K562 (cell line): Measurements from ENCODE around the gene COL8A2. TPM values are rescaled to one million over a fixed set of nuclear protein-coding genes. Genes with fewer than 3 reads are reported as not detected.

ENCODE experiments used
- ATAC-seq: fragments of 200-7000 bp; cut with Tn5 transposase; 3 replicates; pipeline ENCODE4 v1.9.1; 2020; ENCODE audit warnings: moderate library complexity
- BruUV-seq: library from RNA; stranded (reverse); fragments of 400-500 nt; replicated peaks from 2 replicates; lab custom pipeline; 2021; lab: Mats Ljungman, UMichigan
- CTCF ChIA-PET: fragments of 300-600 bp; formaldehyde crosslinking; extraction: SDS; loops from one replicate; lab custom pipeline; 2021; ENCODE audit warnings: low intra/inter-chr PET ratio; lab: Yijun Ruan, JAX
- POLR2A ChIA-PET: fragments of 300-600, 350-650 bp; sonication (Branson Sonifier 250); formaldehyde crosslinking; extraction: SDS; loops from one replicate; lab custom pipeline; 2021; ENCODE audit warnings: antibody characterized with exemption, inconsistent platforms; lab: Yijun Ruan, JAX
- DNase-seq, 4 experiments: peaks; one replicate each; pipeline versions ENCODE4 v3.0.0 to v3.0.0-alpha.2; 2011 to 2018; ENCODE audit warnings: low spot score in 3 of 4, mixed read lengths in 3 of 4; ENCODE audit errors: extremely low read depth in 1 of 4
- FAIRE-seq: peaks from 2 replicates; lab custom pipeline; 2011; peaks lifted over from hg19 to GRCh38; lab: Jason Lieb, UNC
- H2AFZ ChIP-seq: 2 replicates; pipeline ENCODE4 v1.6.0; 2011; ENCODE audit warnings: low read depth, low read length, control low read depth, inconsistent platforms
- H3K27ac ChIP-seq: fragments of 200-600 bp; 3 replicates; pipeline ENCODE4 v1.8.0; 2011; ENCODE audit warnings: low read depth, mild to moderate bottlenecking, control low read depth, inconsistent platforms, low read length, moderate library complexity, mixed read lengths; ENCODE audit errors: extremely low read depth
- H3K27me3 ChIP-seq, 2 experiments: fragments of 300-600 bp in 1 of 2; 2 replicates in 1 of 2; 3 replicates in 1 of 2; pipeline versions ENCODE4 v1.6.0 to v1.8.0; 2011; ENCODE audit warnings: inconsistent platforms in 2 of 2, low read length in 2 of 2, mild to moderate bottlenecking in 1 of 2, mixed read lengths in 1 of 2, moderate library complexity in 1 of 2; ENCODE audit not compliant: control insufficient read depth in 2 of 2, insufficient read depth in 2 of 2
- H3K36me3 ChIP-seq: fragments of 300-600 bp; 3 replicates; pipeline ENCODE4 v1.8.0; 2011; ENCODE audit warnings: mild to moderate bottlenecking, low read length, inconsistent platforms; ENCODE audit not compliant: control insufficient read depth, insufficient read depth
- H3K4me1 ChIP-seq, 2 experiments: fragments of 200-600 bp in 1 of 2; replicated peaks in 1 of 2; 2 replicates in 1 of 2; 3 replicates in 1 of 2; pipeline versions ENCODE4 v1.5.1 to v1.8.0; 2011; ENCODE audit warnings: inconsistent platforms in 2 of 2, low read length in 2 of 2, mild to moderate bottlenecking in 1 of 2, mixed read lengths in 1 of 2, moderate library complexity in 1 of 2; ENCODE audit not compliant: control insufficient read depth in 2 of 2, insufficient read depth in 2 of 2
- H3K4me2 ChIP-seq: 2 replicates; pipeline ENCODE4 v1.6.1; 2011; ENCODE audit warnings: low read length, control low read depth, inconsistent platforms, mixed read lengths; ENCODE audit not compliant: insufficient read depth
- H3K4me3 ChIP-seq: fragments of 200-600 bp; sonication (generic), shearing (Covaris generic); 2 replicates; pipeline ENCODE4 v1.5.1; 2016; ENCODE audit warnings: control low read depth, inconsistent platforms
- H3K79me2 ChIP-seq: fragments of 200-600 bp; 3 replicates; pipeline ENCODE4 v1.8.0; 2011; ENCODE audit warnings: low read length, inconsistent platforms; ENCODE audit not compliant: control insufficient read depth, insufficient read depth
- H3K9ac ChIP-seq, 2 experiments: 2 replicates each; pipeline versions ENCODE4 v1.6.0 to v1.6.1; 2011; ENCODE audit warnings: low read depth in 2 of 2, low read length in 2 of 2, control low read depth in 1 of 2, inconsistent platforms in 1 of 2, mild to moderate bottlenecking in 1 of 2, mixed read lengths in 1 of 2; ENCODE audit not compliant: insufficient read depth in 1 of 2
- H3K9me1 ChIP-seq: one replicate; pipeline ENCODE4 v1.6.0; 2011; ENCODE audit warnings: inconsistent platforms, mild to moderate bottlenecking, low read length, moderate library complexity; ENCODE audit not compliant: control insufficient read depth, insufficient read depth
- H3K9me3 ChIP-seq: replicated peaks from 2 replicates; pipeline ENCODE4 v1.5.1; 2011; ENCODE audit warnings: low read depth, low read length, inconsistent platforms; ENCODE audit not compliant: control insufficient read depth, insufficient read depth
- H4K20me1 ChIP-seq: replicated peaks from 2 replicates; pipeline ENCODE4 v1.6.1; 2011; ENCODE audit warnings: low read length, inconsistent platforms, mixed read lengths; ENCODE audit not compliant: control insufficient read depth, insufficient read depth
- BRF1 ChIP-seq: IDR thresholded peaks from 3 replicates; pipeline ENCODE4 v1.6.1; 2011; ENCODE audit warnings: borderline replicate concordance, mild to moderate bottlenecking; ENCODE audit not compliant: insufficient read length; ENCODE audit errors: extremely low read depth
- CGGBP1 ChIP-seq: fragments of 250-450 bp; sonication (Bioruptor Pico); IDR thresholded peaks from 2 replicates; pipeline ENCODE4 v1.9.0; 2021; ENCODE audit warnings: mild to moderate bottlenecking
- CUX1 ChIP-seq: fragments of 200-800 bp; sonication (Bioruptor generic); IDR thresholded peaks from 2 replicates; pipeline ENCODE4 v1.6.1; 2016; ENCODE audit warnings: missing genetic modification characterization, missing compliant biosample characterization
- EP300 ChIP-seq: IDR thresholded peaks from 2 replicates; pipeline ENCODE4 v1.6.1; 2012; ENCODE audit warnings: low read length, improper control_type of control experiment
- ETS2 ChIP-seq: IDR thresholded peaks from 2 replicates; pipeline ENCODE4 v1.6.1; 2016; ENCODE audit warnings: borderline replicate concordance, missing genetic modification characterization, mild to moderate bottlenecking, moderate library complexity, missing compliant biosample characterization; ENCODE audit not compliant: poor library complexity, severe bottlenecking
- MTA3 ChIP-seq: fragments of 450-650 bp; formaldehyde crosslinking; IDR thresholded peaks from 2 replicates; pipeline ENCODE4 v1.6.1; 2017; ENCODE audit warnings: mild to moderate bottlenecking, borderline replicate concordance
- NR3C1 ChIP-seq: sonication (generic); formaldehyde crosslinking; IDR thresholded peaks from 2 replicates; pipeline ENCODE4 v1.8.1; 2022; ENCODE audit warnings: missing genetic modification reagents
- SIN3A ChIP-seq, 2 experiments: fragments of 150-350 bp in 1 of 2; IDR thresholded peaks; 2 replicates each; pipeline ENCODE4 v1.6.1; 2011 to 2016; ENCODE audit warnings: borderline replicate concordance in 2 of 2, low read depth in 2 of 2, low read length in 2 of 2, mild to moderate bottlenecking in 2 of 2, moderate library complexity in 2 of 2; ENCODE audit not compliant: control insufficient read depth in 1 of 2
- SIRT6 ChIP-seq: IDR thresholded peaks from one replicate; pipeline ENCODE4 v1.6.1; 2012; ENCODE audit warnings: low read depth, mild to moderate bottlenecking, control low read depth, inconsistent platforms, low read length, moderate library complexity
- TAF1 ChIP-seq: IDR thresholded peaks from 2 replicates; pipeline ENCODE4 v1.6.1; 2011; ENCODE audit warnings: mild to moderate bottlenecking, low read length, moderate library complexity; ENCODE audit not compliant: insufficient read depth, control insufficient read depth, severe bottlenecking; ENCODE audit errors: extremely low read depth
- TAF9B ChIP-seq: fragments of 450-650 bp; IDR thresholded peaks from 2 replicates; pipeline ENCODE4 v1.6.1; 2018; ENCODE audit warnings: mild to moderate bottlenecking; ENCODE audit not compliant: partially characterized antibody
- ZBTB8A ChIP-seq: fragments of 450-650 bp; IDR thresholded peaks from 2 replicates; pipeline ENCODE4 v1.6.1; 2018; ENCODE audit warnings: mild to moderate bottlenecking, moderate library complexity; ENCODE audit not compliant: partially characterized antibody
- ZC3H8 ChIP-seq: fragments of 450-650 bp; IDR thresholded peaks from 2 replicates; pipeline ENCODE4 v1.6.1; 2017
- ZNF449 ChIP-seq: fragments of 250-450 bp; sonication (Bioruptor Pico); IDR thresholded peaks from 2 replicates; pipeline ENCODE4 v1.8.0; 2022; ENCODE audit warnings: moderate library complexity, mild to moderate bottlenecking, inconsistent platforms
- WGBS: fragments of 100-300 bp; shearing (Covaris generic); methylation state at CpG from one replicate; pipeline ENCODE4 v1.1.6; 2016; ENCODE audit warnings: low coverage, mixed read lengths; ENCODE audit not compliant: insufficient coverage; ENCODE audit errors: missing lambda C conversion rate; 5-methylcytosine and 5-hydroxymethylcytosine counted together
- in situ Hi-C: fragments of 300-500 bp; cut with MboI; formaldehyde crosslinking; loops from 4 replicates; pipeline ENCODE4 v1.15.0; 2018; ENCODE audit warnings: inconsistent platforms, mixed read lengths
- intact Hi-C: fragments of 100-400 bp; cut with micrococcal nuclease; formaldehyde crosslinking; loops from 2 replicates; pipeline ENCODE4 v1.14.2; 2022
- polyA plus RNA-seq, 8 experiments: library from polyadenylated mRNA; depleted of rRNA in 4 of 8; stranded (reverse) in 5 of 8; unstranded in 3 of 8; fragments of >200 nt; fragmentation: Nextera tagmentation in 2 of 8; fragmentation: Illumina TruSeq in 1 of 8; extraction: Ambion mirVana in 2 of 8; extraction: Trizol in 1 of 8; gene quantifications; 2 replicates each; pipeline versions ENCODE4 v1.2.1 to v1.2.3, GENCODE V29; 2011 to 2014; ENCODE audit warnings: inconsistent platforms in 1 of 8, missing spikeins in 1 of 8
- total RNA-seq, 7 experiments: library from RNA; depleted of rRNA in 6 of 7; stranded (reverse); fragments of >200 nt in 6 of 7; fragmentation: Illumina TruSeq in 2 of 7; extraction: Trizol in 2 of 7; gene quantifications; 2 replicates each; pipeline versions ENCODE4 v1.2.1 to v1.2.3, GENCODE V29; 2011 to 2021; ENCODE audit warnings: low replicate concordance in 1 of 7

COL8A2 gene
- total and polyA plus RNA-seq, 9 of the 15 experiments (the other 6 are each of a cell fraction or from before 2014, with no cell fraction given): 0.03 to 0.14 (median 0.04) TPM; not detected in 5

- no TSS peak for BruUV-seq
- CTCF ChIA-PET: no interaction called here
- DNase-seq: no peak
- no peak for ATAC-seq
- no peak overlapping the region for H3K4me2 ChIP-seq
- H3K9me1 ChIP-seq: peaks cover 5% of the 10 kb centered on the region
- H4K20me1 ChIP-seq: no peaks in the 10 kb centered on the region
- POLR2A ChIA-PET: interaction anchor here (0.5 to 1.5 kb wide), 7 partner anchors 8 to 481 kb away, joined by 3 to 6 read pairs (median 3); no protein-coding TSS in a partner anchor
- H2AFZ ChIP-seq: no peak overlapping the region
- WGBS: 83% methylated on average over 8 of the region's 8 CpGs
- peaks cover 5 to 30% of the 10 kb centered on the region in 2 experiments; a peak in 4 of 5 replicates for H3K4me1 ChIP-seq
- peaks cover 62% of the 10 kb centered on the region; the same call in 2 of the 3 replicates for H3K36me3 ChIP-seq
- in situ Hi-C loops: loop anchor here (5.0 kb wide), 1 partner anchor 93 kb away; no protein-coding TSS in a partner anchor
- no peaks in the 10 kb centered on the region for H3K27me3 ChIP-seq
- peaks cover 11% of the 10 kb centered on the region for H3K79me2 ChIP-seq
- intact Hi-C loops: no loop called here
- FAIRE-seq: no peak
- no peak overlapping the region for H3K27ac ChIP-seq
- peak overlapping the region in 1 of 2 experiments; percentile 49; a peak in 2 of 4 replicates for H3K9ac ChIP-seq
- no peaks in the 10 kb centered on the region for H3K9me3 ChIP-seq
- H3K4me3 ChIP-seq: no peak overlapping the region
- no peak for TF ChIP-seq CGGBP1 (CRISPR knock-in tag)
- TF ChIP-seq ZC3H8: no peak
- no peak for TF ChIP-seq EP300
- no peak for TF ChIP-seq NR3C1 (CRISPR knock-in tag)
- TF ChIP-seq SIN3A (IDR thresholded peaks at IDR 0.05; ENCODE audit: borderline replicate concordance in 2 of 2, control insufficient read depth in 1 of 2, low read depth in 2 of 2, low read length in 2 of 2): no peak
- no peak for TF ChIP-seq CUX1 (CRISPR knock-in tag)
- no peak for TF ChIP-seq TAF9B
- TF ChIP-seq MTA3: no peak
- no peak for TF ChIP-seq BRF1
- TF ChIP-seq TAF1: no peak
- no peak for TF ChIP-seq ZBTB8A
- no peak for TF ChIP-seq SIRT6
- TF ChIP-seq ZNF449 (CRISPR knock-in tag): no peak
- TF ChIP-seq ETS2 (tag): no peak
Measured at GRCh38 chr1:36094621-36095061, 30.4 kb downstream of the COL8A2 start.
